ENCODE data around the gene S100A2.
"Not testable (repeated sequence)": the region's sequence is repeated elsewhere in the genome, so short reads cannot be mapped to it uniquely, and the experiment has no call there.

DNA sequence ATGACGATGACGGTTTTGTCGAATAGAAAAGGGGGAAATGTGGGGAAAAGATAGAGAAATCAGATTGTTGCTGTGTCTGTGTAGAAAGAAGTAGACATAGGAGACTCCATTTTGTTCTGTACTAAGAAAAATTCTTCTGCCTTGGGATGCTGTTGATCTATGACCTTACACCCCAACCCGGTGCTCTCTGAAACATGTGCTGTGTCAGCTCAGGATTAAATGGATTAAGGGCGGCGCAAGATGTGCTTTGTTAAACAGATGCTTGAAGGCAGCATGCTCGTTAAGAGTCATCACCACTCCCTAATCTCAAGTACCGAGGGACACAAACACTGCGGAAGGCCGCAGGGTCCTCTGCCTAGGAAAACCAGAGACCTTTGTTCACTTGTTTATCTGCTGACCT lies 9.9 kb upstream of the S100A2 start:
- TF ChIP-seq, protein P1, sequence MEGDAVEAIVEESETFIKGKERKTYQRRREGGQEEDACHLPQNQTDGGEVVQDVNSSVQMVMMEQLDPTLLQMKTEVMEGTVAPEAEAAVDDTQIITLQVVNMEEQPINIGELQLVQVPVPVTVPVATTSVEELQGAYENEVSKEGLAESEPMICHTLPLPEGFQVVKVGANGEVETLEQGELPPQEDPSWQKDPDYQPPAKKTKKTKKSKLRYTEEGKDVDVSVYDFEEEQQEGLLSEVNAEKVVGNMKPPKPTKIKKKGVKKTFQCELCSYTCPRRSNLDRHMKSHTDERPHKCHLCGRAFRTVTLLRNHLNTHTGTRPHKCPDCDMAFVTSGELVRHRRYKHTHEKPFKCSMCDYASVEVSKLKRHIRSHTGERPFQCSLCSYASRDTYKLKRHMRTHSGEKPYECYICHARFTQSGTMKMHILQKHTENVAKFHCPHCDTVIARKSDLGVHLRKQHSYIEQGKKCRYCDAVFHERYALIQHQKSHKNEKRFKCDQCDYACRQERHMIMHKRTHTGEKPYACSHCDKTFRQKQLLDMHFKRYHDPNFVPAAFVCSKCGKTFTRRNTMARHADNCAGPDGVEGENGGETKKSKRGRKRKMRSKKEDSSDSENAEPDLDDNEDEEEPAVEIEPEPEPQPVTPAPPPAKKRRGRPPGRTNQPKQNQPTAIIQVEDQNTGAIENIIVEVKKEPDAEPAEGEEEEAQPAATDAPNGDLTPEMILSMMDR (conservative IDR thresholded peaks at IDR 0.05), result not testable (repeated sequence)
- not testable (repeated sequence) for TF ChIP-seq ZFX (IDR thresholded peaks at IDR 0.05)
